ENCODE data around the gene ITGB4. TPM values are rescaled to one million over a fixed set of nuclear protein-coding genes. Genes with fewer than 3 reads are reported as not detected.

Gene ITGB4
- polyA plus RNA-seq, 1 of the 3 experiments (the other 2 are of a cell fraction): 7.0 TPM

GRCh38 chr17:75684249-75684648, 37.0 kb upstream of the ITGB4 start (continued):
- TF ChIP-seq REST (IDR thresholded peaks at IDR 0.05; ENCODE audit: low read depth, low read length) (no peak), TAF1 (IDR thresholded peaks at IDR 0.05; ENCODE audit: borderline replicate concordance, low read depth, low read length) (no peak), FOXM1 (IDR thresholded peaks at IDR 0.05; ENCODE audit: low read depth) (no peak), MXI1 (IDR thresholded peaks at IDR 0.05; ENCODE audit: low read depth, low read length) (no peak), RFX5 (IDR thresholded peaks at IDR 0.05; ENCODE audit: low read length) (no peak), RAD21 (IDR thresholded peaks at IDR 0.05; ENCODE audit: low read length) (no peak), SIN3A (IDR thresholded peaks at IDR 0.05; ENCODE audit: borderline replicate concordance, low read depth, low read length) (no peak), USF1 (IDR thresholded peaks at IDR 0.05; ENCODE audit: borderline replicate concordance, low read depth) (no peak)

GRCh38 chr17:75684924-75685323, 36.3 kb upstream of the ITGB4 start:
- ChIA-PET CTCF (interaction anchor here (4.0 to 5.2 kb wide), 2 partner anchors 10 to 52 kb away, joined by 22 to 50 read pairs; partner anchors contain the start of gene SMIM5), POLR2A (no interaction called here)
- Histone ChIP-seq H3K4me2 (peak overlapping the region; percentile 9; the same call in 1 of the 2 replicates), H3F3A (replicated peaks; ENCODE audit: insufficient read depth) (peaks cover 36% of the 10 kb centered on the region), H3K27me3 (ENCODE audit: insufficient read depth) (no peaks in the 10 kb centered on the region), H3K27ac (ENCODE audit: low read depth in 2 of 2, low read length in 1 of 2) (peak overlapping the region in 1 of 2 experiments; percentile 59; a peak in 2 of 4 replicates), H3K36me3 (replicated peaks in 1 of 2; ENCODE audit: control insufficient read depth in 1 of 2, insufficient read depth in 2 of 2, low read length in 1 of 2) (peaks cover 8 to 20% of the 10 kb centered on the region in 2 experiments), H3K9me3 (no peaks in the 10 kb centered on the region), H3K9ac (no peak overlapping the region), H3K4me1 (ENCODE audit: control insufficient read depth in 1 of 2, insufficient read depth in 2 of 2, low read depth in 1 of 2, low read length in 1 of 2) (peaks cover 6 to 48% of the 10 kb centered on the region in 2 experiments; a peak in 3 of 4 replicates), H3K4me3 (ENCODE audit: low read depth in 2 of 2, low read length in 1 of 2) (no peak overlapping the region), H4K20me1 (ENCODE audit: insufficient read depth) (peaks cover 12% of the 10 kb centered on the region; the same call in 1 of the 2 replicates), H2AFZ (ENCODE audit: low read depth) (no peak overlapping the region), H3K9me2 (no peaks in the 10 kb centered on the region), H3K79me2 (ENCODE audit: insufficient read depth) (peaks cover 91% of the 10 kb centered on the region)
- TF ChIP-seq TCF12 (IDR thresholded peaks at IDR 0.05): peak; percentile 39; the same call in 1 of the 2 replicates
- TF ChIP-seq GATA2 (CRISPR knock-in tag; IDR thresholded peaks at IDR 0.05): no peak
- no peak for DNase-seq
- 81% methylated on average over 7 of the region's 7 CpGs for WGBS (ENCODE audit: low lambda C conversion rate)

- H2AFZ ChIP-seq (ENCODE audit: low read depth): no peak overlapping the region
- H4K20me1 ChIP-seq (ENCODE audit: insufficient read depth): peaks cover 12% of the 10 kb centered on the region; the same call in 1 of the 2 replicates
- H3K4me1 ChIP-seq (ENCODE audit: control insufficient read depth in 1 of 2, insufficient read depth in 2 of 2, low read depth in 1 of 2, low read length in 1 of 2): peaks cover 6 to 47% of the 10 kb centered on the region in 2 experiments; a peak in 3 of 4 replicates
- no peaks in the 10 kb centered on the region for H3K9me2 ChIP-seq
- H3K9me3 ChIP-seq: no peaks in the 10 kb centered on the region
- H3F3A ChIP-seq (replicated peaks; ENCODE audit: insufficient read depth): peaks cover 34% of the 10 kb centered on the region
- peaks cover 5 to 25% of the 10 kb centered on the region in 2 experiments for H3K36me3 ChIP-seq (replicated peaks in 1 of 2; ENCODE audit: control insufficient read depth in 1 of 2, insufficient read depth in 2 of 2, low read length in 1 of 2)
- H3K4me2 ChIP-seq: peak overlapping the region; percentile 9; the same call in 1 of the 2 replicates
- CTCF ChIA-PET: interaction anchor here (1.5 to 5.2 kb wide), 4 partner anchors 9 to 68 kb away, joined by 3 to 50 read pairs (median 14); partner anchors contain the start of gene SMIM5
- no peak for DNase-seq
- 85% methylated on average over 3 of the region's 3 CpGs for WGBS (ENCODE audit: low lambda C conversion rate)
- peaks cover 91% of the 10 kb centered on the region for H3K79me2 ChIP-seq (ENCODE audit: insufficient read depth)
- no peak overlapping the region for H3K4me3 ChIP-seq (ENCODE audit: low read depth in 2 of 2, low read length in 1 of 2)
- H3K9ac ChIP-seq: no peak overlapping the region
- no peak for TF ChIP-seq YY1 (IDR thresholded peaks at IDR 0.05; ENCODE audit: low read depth)
- POLR2A ChIA-PET: no interaction called here
- H3K27me3 ChIP-seq (ENCODE audit: insufficient read depth): no peaks in the 10 kb centered on the region
- peak overlapping the region in 1 of 2 experiments; percentile 59; a peak in 1 of 4 replicates for H3K27ac ChIP-seq (ENCODE audit: low read depth in 2 of 2, low read length in 1 of 2)
Observed at GRCh38 chr17:75685499-75685898, 35.8 kb upstream of the ITGB4 start.

All from SK-N-SH (cell line).